A549 treated with dexamethasone at 1 μM for 4 hours (cell line): ENCODE results near the gene C1D. TPM values are rescaled to one million over a fixed set of nuclear protein-coding genes. Genes with fewer than 3 reads are reported as not detected.

Experiments
- total RNA-seq: library from RNA; stranded (reverse); fragments of 200-300 nt; extraction: Qiagen RNA extraction; gene quantifications from 5 replicates; pipeline ENCODE4 v1.2.3, GENCODE V29; 2022

Gene C1D, protein sequence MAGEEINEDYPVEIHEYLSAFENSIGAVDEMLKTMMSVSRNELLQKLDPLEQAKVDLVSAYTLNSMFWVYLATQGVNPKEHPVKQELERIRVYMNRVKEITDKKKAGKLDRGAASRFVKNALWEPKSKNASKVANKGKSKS
- total RNA-seq = 25.8 to 50.8 TPM (median 28.2 TPM) in 5 replicates

DNA sequence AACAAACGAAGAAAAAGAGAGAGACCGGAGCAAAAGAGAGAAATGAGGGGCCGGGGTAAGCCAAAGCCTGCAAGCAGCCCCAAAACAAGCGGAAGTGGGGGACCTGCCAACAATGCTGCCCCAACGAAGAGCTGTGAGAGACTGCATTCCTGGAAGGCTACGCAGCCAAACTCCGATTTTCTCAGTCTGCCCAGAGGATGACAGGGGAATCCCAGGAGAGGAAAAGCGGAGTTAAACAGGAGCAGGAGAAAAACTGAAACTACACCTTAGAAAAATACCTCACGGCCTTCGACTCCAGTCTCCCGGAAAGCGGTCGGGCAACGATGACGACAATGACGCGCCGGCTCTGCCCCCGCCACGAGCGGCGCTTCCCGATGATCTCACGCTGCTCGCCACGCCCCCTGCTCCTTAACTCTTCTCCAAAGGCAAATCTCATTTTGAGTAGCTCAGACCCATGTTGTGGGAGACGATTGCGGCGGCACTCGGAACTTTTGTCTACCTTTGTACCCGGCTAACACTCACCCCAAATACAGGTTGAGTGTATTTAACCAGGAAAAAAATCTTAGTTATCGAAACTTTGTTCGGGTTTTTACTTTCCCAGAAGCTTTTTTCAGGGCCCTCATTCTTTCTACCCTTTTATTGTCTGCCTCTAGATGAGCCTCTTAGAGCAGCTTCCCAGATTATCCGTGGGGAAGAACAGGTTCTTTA is at the start of gene C1D:
TSS of gene C1D (minus strand) at position 325 of the 708 bp plus-strand sequence. CDS start 15,694 bp downstream, outside the sequence.

Other genes starting within 250 kb of the C1D start
- 52.9 to 62.2 TPM (median 55.9 TPM) in 5 replicates for gene PNO1, start 94.9 kb upstream of the C1D start, total RNA-seq
- gene PPP3R1, start 189.5 kb upstream of the C1D start, total RNA-seq = 63.5 to 76.6 TPM (median 69.2 TPM) in 5 replicates